Urothelium cell line (cell line): ENCODE results near the gene BTBD7.

Source experiments
- DNase-seq: peaks from one replicate; pipeline ENCODE4 v3.0.0; 2011; ENCODE audit warnings: low spot score, mixed read lengths
- FAIRE-seq: peaks from 2 replicates; lab custom pipeline; 2011; peaks lifted over from hg19 to GRCh38; lab: Jason Lieb, UNC

Gene BTBD7

DNA sequence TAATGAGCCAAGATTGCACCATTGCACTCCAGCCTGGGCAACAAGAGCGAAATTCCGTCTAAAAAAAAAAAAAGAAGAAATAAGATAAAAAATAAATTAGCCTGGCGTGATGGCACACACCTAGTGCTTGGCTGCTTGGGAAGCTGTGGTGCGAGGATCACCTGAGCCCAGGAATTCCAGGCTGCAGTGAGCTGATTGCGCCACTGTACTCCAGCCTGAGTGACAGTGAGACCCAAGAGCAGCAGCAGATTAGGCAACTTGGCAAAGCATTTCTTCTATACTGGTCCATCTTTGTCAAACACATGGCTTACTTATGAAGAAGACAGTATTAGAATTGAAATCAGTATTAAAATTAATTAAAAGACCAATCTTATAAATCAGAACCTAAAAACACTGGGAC lies 132.3 kb downstream of the BTBD7 start:
- DNase-seq (no peak), FAIRE-seq (no peak)

- no peak for DNase-seq
Observed at GRCh38 chr14:93199031-93199430, 133.8 kb downstream of the BTBD7 start.

GRCh38 chr14:93195316-93195999 lies 137.4 kb downstream of the BTBD7 start:
- no peak for FAIRE-seq

More at GRCh38 chr14:93199031-93199430, 133.8 kb downstream of the BTBD7 start:
- FAIRE-seq, result no peak

More at GRCh38 chr14:93195316-93195999, 137.4 kb downstream of the BTBD7 start:
- DNase-seq, result no peak
